HG03521 (cell line): ENCODE data around the gene MYOT.

Experiments
- ATAC-seq: cut with Tn5 transposase; IDR thresholded peaks from one replicate; pipeline ENCODE4 v1.9.1; 2021; ENCODE audit warnings: mild to moderate bottlenecking, moderate library complexity; ENCODE audit not compliant: unreplicated experiment

MYOT gene, protein sequence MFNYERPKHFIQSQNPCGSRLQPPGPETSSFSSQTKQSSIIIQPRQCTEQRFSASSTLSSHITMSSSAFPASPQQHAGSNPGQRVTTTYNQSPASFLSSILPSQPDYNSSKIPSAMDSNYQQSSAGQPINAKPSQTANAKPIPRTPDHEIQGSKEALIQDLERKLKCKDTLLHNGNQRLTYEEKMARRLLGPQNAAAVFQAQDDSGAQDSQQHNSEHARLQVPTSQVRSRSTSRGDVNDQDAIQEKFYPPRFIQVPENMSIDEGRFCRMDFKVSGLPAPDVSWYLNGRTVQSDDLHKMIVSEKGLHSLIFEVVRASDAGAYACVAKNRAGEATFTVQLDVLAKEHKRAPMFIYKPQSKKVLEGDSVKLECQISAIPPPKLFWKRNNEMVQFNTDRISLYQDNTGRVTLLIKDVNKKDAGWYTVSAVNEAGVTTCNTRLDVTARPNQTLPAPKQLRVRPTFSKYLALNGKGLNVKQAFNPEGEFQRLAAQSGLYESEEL

DNA sequence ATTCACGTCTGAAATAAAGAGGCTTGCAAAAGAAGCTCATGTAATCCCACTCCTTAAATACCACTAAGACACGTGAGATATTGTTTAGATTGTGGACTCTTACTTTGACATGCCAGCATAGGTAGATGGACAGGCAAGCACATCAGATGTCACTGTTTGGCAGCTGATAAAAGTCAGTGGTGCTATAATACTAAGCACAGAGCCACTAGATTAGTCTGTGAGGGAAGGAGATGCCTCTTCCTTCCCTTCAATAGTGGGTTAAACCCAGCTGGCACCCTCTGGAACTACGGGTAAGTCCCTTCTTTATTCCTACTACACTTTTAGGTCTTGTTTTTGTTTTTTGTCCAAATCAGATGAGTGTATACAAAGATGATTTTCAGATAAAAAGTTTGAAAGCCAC lies at the start of gene MYOT:
MYOT (plus strand) TSS at position 197 of the 400 bp plus-strand sequence. CDS start 2,792 bp downstream, outside the sequence.
- no peak for ATAC-seq

DNA sequence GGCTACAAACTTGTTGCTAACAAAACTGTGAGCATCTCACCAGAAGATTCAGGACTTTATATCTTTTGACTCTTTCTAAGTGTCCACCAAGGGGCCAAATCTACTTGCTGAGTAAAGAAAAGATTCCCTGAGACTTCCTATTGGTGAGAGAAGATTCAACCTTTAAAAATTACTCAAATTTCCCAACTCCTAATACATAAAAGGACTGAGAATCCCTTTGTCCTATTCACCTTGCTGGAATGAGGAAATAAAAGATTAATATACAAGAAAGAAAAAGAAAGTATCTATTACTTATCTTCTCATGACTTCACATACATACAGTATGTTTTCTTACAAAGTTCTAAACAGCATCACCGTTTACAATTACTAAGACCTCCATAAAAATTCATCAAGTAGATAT lies 47.9 kb upstream of the MYOT start:
- ATAC-seq = no peak

DNA sequence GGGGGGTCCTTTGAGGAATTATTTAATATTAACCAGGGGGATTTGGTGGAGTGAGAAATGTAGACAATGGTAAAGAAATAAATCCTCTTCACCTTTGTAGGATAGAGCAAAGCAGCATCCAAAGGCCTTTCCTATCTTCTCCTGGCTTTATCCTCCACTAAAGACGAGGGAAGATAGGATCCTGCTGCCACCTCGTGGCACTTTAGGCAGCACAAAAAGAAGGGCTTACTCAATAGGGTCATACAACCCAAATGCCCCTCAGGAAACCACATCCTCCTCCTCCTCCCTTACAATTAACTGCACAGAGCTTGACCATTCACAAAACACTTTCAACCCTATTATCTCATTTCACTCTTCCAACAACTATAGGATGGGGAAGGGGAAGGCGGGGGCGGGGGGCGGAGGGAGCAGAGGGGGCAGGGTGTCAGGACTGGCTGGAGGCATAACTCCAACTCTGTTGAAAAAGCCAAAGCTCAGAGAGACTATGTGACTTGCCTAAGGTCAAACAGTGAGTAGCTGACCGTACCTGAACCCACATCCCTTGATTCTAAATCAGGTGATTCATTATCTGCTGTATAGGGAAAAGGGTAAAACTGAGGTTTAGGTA lies 45.4 kb upstream of the MYOT start:
- no peak for ATAC-seq

DNA sequence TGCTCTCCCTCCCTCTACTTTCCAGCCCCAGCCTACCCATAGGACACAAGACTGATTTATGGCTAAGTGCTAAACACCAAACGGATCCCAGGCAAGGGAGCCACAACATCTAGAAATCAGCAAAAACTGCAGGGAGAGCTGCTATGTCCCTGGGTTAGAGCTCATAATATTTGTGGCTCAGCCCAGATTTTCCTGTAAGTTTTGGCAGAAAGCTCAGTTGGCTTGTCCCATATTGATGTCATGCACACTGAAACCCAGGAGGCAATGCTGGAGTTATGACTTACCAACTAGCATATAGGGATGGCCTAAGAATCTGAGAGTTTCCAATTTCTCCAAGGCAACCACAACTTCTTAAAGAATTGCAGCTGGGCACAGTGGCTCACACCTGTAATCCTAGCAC lies 44.7 kb upstream of the MYOT start:
- ATAC-seq = no peak

DNA sequence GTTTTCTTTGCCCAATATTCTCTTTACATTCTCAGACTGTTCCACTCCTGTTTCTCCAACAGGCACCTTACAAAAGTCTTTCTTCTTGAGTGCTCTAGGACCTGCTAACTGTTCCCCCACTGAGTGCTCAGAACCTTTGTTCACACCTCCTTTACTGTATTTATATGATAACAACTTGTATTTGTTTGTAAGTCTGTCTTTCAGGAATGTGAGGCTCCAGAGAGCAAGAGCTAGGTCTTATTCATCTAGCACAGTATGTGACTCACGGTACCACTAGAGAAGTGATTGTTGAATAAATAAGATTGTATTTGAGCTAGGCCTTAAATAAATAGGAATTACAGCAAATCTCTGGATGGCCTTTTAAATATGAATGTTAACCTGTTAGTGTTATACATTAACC lies 42.5 kb upstream of the MYOT start:
- no peak for ATAC-seq

DNA sequence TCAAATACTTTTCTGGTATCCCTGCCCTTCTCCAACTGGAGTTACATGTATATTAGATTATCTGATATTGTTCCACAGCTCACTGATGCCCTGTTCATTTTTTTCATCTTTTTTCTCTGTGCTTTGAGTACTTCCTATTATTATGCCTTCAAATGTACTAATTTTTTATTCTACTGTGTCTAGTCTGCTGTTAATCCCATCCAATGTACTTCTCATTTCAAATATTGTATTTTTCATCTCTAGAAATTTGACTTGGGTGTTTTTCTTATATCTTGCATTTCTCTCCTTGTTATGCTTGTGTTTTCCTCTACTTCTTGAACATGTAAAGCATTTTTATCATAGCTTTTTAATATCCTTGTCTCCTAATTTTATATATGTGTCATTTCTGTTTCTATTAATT lies 41.6 kb upstream of the MYOT start:
- no peak for ATAC-seq

DNA sequence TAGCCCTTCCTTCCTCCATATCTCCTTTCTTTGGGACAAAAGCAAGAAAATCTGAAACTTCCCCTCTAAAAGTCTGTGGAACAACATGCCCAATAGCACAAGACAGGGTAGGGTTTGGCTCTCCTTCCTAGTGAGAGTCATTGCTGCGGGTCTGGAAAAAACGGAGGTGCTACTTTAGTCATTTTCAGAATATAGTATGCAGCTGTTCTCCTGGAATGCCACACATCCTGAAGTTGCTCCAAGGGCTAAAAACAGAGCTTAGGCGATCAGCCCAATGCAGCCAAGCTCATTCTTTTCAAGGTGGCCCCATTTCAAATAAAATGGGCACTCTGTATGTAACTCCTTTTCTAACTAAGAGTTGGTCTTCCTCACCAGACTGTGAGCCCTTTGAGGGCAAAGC lies 39.5 kb upstream of the MYOT start:
- ATAC-seq = no peak

DNA sequence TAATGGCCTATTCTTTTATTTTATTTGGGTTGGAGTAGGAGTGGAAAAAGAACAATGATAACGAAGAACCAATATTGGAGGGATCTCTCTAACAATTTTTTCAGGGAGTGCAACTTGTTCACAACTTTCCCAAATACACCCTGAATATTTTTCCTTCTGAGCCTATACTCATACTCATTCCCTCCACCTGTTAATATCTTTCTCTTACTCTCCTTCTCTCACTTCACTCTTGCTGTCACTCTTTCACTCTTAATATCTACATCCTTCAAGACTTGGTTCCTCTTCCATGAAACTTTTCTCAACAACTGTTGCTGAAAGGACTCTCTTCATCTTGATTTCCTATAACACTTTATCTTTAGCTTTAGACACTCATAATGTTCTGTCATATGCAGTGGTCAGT lies 39.0 kb upstream of the MYOT start:
- ATAC-seq = no peak

DNA sequence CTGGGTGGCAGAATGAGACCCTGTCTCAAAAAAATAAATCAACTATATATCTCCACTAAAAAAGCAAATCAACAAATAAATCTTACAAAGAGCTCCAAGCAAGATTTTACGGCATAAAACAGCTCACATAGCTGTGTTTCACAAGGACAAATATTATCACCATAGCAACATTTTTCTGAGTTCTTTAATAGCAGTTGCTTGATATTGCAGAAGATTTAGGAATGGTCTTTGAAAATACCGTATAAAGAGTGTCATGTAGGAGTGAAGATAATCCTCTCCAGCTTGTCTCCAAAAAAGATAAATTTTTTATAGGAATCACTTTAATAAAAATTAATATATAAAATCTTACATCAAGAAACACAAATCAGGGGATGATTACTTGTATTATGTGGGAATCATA lies 36.6 kb upstream of the MYOT start:
- ATAC-seq = no peak

DNA sequence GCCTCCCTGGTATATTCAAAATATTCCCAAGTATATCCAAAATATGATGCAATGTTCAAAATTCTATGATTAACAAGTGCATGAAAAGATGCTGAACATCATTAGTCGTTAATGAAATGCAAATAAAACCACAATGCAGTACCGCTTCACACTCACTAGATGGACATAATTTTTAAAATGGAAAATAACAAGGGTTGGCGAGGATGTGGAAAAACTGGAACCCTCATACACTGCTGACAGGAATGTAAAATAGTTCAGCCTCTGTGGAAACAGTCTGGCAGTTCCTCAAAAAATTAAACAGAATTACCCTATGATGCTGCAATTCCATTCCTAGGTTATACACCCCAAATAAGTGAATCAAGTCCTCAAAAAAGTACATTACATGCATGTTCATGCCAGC lies 36.1 kb upstream of the MYOT start:
- no peak for ATAC-seq

DNA sequence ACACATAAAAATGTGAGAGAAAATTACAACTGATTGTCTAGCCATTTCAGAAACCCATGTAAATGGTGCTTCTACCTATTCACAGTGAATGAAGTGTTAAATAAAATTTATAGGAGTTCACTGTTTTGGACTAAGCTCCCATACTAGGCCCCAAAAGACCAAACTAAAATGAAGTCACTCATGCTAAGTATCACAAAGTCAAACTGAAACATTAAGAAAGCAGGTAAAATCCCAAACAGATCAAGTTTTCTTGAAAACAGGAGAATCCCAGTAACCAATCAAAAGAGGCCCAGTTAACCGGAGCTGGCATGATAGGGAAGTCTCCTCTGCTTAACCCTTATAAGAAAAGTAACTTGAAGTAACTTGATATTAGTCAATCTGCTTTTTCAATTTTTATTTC lies 35.2 kb upstream of the MYOT start:
- ATAC-seq = no peak

DNA sequence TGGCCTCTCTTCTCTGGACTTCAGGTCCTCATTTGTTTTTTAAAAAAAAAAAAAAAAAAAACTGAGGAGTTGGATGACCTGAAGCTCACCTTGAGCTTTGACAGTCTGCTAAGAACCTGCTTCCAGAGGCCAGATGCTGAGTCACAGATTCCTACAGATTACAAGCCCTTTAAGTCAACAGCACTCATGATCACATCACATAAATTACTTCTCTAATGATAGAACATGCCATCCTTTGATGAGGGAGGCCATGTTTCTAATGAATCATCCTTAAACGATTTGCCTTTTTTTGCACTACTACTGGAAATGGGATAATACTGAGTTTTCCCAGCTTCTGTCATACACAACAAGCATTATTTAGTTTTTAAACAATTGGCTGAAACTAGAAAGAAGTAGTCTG lies 34.2 kb upstream of the MYOT start:
- ATAC-seq = no peak

DNA sequence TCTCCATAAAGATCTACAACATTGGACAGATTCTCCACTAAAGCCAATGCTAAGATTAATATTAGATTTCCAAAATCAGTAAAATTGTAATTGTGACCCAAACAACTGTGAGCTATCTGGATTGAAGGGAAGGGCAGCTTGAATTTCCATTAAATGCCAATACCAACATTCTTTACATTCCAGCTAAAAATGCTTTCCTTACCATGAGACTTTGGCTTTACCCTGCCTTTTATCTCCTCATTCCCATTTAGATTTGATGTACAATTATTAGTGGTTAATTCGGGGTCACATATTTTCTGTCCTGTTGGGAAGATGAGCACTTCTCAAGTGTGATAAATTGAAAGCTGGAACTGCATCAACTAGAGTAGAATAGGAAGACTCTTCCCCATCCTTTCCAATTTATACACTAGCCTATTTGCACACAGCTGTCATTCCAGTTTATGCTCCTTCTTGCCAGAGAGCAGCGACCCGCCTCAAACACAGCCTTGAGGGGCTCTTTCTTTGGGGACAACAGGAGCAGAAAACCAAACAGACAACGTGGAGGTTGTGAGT lies 33.1 kb upstream of the MYOT start:
- ATAC-seq = no peak

DNA sequence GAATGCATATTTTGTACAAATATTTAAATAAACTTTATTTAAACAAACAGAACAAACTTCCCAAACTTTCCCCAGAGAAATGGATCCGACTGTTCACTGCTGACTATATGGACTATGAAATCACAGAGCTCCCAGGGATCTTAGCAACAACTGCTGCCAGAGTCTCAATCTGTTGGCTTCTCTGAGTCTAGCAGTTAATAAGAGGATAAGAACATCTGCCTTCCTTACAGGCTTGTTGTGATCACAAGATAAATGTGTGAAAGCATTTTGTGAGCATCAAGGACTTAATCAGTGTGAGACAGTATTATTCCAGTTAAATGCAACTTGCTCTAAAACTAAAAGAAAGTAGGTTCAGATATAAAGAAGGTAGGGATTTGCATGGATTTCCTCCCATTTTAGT lies 31.4 kb upstream of the MYOT start:
- no peak for ATAC-seq

DNA sequence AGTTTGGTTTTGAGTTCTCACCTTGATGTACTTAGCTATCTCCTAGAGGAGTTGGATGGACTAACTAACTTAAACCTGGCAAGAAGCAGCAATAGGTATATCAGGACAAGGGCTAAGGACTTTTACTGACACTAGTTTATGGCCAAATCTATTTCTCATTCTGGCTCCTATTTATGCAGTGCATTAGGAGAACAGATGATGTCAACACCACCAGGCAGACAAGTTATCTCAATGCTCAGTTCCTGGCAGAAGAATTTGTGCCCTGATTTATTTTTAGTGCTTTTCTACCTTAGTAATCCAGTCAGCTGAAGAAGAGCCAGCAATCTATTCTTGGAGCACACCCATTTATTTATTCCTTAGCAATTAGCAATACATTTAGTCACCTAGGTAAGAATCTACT lies 30.7 kb upstream of the MYOT start:
- no peak for ATAC-seq

DNA sequence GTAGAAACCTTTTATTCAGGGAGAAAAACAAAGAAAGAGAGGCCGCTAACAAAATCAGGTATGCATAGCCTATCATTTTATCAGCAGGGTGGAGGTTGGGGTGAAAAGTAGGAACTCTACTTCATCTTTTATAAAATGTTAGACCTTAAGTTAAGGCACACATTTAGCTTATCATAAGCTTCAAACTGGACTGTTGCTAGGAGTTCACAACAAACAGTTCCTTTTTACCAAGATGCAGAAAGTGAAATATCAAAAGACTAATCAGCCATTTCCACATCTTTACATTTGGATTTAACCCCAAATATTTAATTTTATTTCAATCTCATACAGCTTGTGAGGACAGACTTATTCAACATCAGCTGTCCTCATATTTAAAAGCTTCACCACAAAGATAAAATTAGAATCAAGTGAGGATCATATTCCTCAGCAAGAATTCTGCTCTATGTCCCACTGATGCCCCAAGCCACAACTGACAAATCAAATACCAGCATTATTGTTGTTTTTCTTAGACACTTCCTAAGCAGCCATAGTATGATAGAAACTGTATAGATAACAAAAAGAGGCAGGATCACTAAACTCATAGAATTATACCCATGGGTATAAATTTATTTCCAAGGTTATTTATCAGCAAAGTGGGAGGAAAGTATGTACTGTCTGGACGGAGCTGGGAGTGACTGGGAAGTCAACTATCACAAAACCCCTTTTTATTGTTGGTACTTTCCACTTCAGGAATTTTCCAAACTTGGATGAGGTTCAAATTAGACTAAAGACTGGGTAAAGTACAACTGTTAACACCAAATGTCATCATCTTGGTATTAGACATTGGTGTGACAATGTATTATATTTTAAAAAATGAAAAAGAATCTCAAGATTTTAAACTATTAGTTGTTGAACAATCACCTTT lies 29.9 kb upstream of the MYOT start:
- no peak for ATAC-seq

DNA sequence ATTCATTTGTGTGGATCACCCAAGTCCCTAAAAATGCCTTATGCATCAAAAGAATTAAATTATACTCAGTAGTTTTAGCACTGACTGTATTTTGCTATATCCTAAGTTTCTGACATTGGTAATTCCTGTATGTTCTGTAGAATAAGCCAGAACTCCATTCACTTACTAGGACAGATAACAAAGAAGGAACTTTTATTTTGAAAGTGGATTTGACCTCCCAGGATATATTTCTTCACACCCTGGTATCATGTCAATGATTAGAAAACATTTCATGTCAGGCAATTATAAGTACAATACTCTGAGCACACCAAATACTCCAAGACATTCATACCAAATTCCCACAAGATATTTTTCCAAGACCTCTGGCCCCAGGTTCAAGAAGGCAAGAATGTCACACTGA lies 28.7 kb upstream of the MYOT start:
- no peak for ATAC-seq

DNA sequence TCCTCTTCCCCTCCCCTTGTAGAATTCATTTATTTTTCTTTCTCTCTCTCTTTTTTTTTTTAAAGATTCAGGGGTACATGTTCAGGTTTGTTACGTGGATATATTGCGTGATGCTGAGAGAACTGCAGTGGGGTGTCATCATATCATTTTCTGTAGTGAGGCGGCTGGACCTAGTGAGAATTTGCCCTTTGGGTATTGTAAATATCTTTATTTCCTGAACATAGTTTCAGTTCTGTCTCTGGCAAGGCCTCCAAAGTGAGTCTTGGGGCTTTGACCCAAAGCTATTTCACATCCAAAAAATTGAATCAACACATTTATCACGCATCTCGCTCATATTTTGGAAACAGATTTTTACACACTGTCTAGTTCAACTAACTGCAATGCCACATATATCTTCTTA lies 25.4 kb upstream of the MYOT start:
- no peak for ATAC-seq

DNA sequence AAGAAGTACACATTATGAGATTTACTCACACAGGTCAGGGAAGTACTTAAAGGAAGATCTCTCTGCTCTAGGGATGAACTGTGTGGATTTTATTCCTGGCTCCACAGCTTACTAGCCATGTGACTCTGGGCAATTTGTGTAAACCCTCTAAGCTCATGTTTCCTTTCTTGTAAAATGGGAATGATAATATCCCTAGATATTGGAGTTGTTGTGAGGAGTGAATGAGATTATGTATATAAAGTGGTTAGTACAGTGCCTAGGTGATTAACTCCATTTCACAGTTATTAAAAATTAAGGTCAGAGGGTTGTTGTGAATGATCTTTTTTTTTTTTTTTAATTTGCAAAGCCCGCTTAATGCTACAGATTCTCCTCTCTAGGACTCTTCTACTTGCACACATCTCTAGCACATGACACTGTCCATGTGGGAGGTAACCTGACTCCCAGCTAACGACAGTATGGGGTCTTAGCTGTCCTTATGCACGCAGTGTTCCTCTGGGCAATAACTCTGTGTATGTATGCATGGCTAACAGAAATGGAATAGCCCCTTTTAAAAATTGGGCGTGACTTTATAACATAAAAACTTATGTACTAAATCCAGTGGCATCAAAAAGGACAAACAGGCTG lies 23.9 kb upstream of the MYOT start:
- ATAC-seq = no peak

DNA sequence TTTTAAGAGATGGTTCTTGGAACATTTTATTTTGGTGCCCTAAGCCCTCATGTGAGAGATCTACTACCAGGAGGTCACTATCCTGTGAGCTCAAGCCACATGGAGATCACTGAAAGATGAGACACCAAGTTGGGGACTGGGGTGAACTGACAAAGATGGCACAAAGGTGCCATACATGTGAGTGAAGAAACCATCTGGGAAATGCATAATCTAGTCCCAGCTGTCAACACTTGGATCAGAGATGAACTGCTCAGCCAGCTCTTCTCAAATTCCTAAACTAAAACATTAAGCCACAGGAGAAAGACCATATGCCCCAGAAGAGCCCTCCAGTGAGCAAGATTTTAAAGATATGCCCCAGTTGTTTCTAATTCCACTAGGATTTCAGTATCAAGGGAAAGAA lies 22.2 kb upstream of the MYOT start:
- ATAC-seq = no peak

DNA sequence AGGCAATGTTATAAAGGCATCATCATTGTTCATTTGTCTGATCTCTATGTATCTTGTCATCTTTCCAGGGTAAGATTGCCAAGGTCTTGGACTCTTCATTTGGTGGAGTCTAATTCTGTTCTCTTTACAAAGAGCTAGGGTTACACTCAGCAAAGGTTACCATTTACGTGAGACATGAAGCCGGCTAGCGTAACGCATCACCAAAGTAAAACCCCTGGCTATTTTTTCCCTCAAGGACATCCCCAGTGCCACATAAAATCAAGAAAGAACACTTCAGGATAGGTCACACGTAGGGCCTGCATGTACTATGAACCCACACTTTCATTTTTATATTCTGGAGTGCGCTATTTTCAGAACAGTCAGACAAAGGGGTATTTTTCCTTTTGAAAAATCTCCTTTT lies 20.0 kb upstream of the MYOT start:
- ATAC-seq = no peak
